ENCODE data around the gene PCDHGA5.
"Not testable (repeated sequence)": the region's sequence is repeated elsewhere in the genome, so short reads cannot be mapped to it uniquely, and the experiment has no call there.

PCDHGA5 gene

DNA sequence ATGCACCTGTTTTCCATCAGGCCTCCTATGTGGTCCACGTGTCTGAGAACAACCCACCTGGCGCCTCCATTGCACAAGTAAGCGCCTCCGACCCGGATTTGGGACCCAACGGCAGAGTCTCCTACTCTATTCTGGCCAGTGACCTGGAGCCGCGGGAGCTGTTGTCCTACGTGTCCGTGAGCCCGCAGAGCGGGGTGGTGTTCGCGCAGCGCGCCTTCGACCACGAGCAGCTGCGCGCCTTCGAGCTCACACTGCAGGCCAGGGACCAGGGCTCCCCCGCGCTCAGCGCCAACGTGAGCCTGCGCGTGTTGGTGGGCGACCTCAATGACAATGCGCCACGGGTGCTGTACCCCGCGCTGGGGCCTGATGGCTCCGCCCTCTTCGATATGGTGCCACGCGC lies 12.4 kb upstream of the PCDHGA5 start:
- no peak for DNase-seq (ENCODE audit: low read depth in 2 of 2)

GRCh38 chr5:141354900-141355469 lies 9.0 kb upstream of the PCDHGA5 start, which contains the start of gene PCDHGA4:
TSS of gene PCDHGA4 (plus strand) at chr5:141355021. CDS start at chr5:141355108, 87 bp downstream.
- DNase-seq (ENCODE audit: low read depth in 2 of 2): no peak

- no peak for DNase-seq (ENCODE audit: low read depth in 2 of 2)
Observed at GRCh38 chr5:141355641-141356040, 8.3 kb upstream of the PCDHGA5 start.

DNA sequence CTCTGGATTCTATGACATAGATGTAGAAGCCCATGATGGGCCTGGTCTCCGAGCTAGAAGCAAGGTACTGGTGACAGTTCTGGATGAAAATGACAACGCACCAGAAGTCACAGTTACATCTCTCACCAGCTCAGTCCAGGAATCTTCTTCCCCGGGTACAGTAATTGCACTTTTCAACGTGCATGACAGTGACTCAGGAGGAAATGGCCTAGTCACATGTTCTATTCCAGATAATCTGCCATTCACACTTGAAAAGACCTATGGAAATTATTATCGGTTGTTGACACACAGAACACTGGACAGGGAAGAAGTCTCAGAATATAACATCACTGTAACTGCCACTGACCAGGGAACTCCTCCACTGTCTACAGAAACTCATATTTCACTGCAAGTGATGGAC lies 7.8 kb upstream of the PCDHGA5 start:
- no peak for DNase-seq (ENCODE audit: low read depth in 2 of 2)

DNA sequence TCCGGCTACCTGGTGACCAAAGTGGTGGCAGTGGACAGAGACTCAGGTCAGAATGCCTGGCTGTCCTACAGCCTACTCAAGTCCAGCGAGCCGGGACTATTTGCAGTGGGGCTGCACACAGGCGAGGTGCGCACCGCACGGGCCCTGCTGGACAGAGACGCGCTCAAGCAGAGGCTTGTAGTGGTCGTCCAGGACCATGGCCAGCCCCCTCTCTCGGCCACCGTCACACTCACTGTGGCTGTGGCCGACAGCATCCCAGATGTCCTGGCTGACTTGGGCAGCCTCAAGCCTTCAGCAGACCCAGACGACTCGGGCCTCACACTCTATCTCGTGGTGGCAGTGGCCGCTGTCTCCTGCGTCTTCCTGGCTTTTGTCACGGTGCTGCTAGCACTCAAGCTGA lies 7.0 kb upstream of the PCDHGA5 start:
- DNase-seq (ENCODE audit: low read depth in 2 of 2): no peak

- no peak for DNase-seq (ENCODE audit: low read depth in 2 of 2)
Observed at GRCh38 chr5:141359790-141360426, 4.1 kb upstream of the PCDHGA5 start, which contains the start of gene PCDHGB2. TSS of gene PCDHGB2 (plus strand) at chr5:141359994. CDS start at chr5:141360136, 142 bp downstream.

GRCh38 chr5:141360685-141361084 lies 3.3 kb upstream of the PCDHGA5 start:
- no peak for DNase-seq (ENCODE audit: low read depth in 2 of 2)

DNA sequence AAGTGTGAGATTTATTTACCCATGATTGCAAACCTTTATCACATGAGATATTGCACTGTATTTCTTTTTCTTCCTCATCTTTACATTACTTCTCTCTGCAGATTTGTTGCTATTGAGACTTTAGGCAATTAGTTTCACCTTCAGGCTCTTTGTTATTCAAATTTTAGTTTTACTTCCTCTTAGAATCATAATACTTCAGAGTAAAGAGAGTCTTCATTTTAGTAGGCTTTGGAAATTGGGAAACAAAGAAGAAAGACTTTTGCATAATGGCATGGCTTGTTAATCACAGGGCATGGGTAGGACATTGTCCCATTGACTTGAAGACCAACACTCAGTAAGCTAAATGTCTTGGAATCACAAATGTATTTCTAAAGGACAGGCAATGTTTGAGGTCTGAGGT lies 1.2 kb upstream of the PCDHGA5 start:
- DNase-seq (ENCODE audit: low read depth in 2 of 2): no peak

DNA sequence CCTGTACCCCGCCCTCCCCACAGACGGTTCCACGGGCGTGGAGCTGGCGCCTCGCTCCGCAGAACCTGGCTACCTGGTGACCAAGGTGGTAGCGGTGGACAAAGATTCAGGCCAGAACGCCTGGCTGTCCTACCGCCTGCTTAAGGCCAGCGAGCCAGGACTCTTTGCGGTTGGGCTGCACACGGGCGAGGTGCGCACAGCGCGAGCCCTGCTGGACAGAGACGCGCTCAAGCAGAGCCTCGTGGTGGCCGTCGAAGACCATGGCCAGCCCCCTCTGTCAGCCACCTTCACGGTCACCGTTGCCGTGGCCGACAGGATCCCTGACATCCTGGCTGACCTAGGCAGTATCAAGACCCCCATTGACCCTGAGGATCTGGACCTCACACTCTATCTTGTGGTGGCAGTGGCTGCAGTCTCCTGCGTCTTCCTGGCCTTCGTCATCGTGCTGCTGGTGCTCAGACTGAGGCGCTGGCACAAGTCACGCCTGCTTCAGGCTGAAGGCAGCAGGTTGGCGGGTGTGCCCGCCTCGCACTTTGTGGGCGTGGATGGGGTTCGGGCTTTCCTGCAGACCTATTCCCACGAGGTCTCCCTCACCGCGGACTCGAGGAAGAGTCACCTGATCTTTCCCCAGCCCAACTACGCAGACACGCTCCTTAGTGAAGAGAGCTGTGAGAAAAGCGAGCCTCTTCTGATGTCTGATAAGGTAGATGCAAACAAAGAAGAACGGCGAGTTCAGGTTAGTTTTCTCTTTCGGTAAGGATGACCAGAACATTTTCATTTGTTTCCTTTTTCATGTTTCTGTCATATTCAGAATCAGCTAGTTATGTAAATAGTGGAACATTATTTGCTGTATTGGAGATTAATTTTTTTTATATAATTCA lies 2.3 kb downstream of the PCDHGA5 start:
- no peak for DNase-seq (ENCODE audit: low read depth in 2 of 2)

DNA sequence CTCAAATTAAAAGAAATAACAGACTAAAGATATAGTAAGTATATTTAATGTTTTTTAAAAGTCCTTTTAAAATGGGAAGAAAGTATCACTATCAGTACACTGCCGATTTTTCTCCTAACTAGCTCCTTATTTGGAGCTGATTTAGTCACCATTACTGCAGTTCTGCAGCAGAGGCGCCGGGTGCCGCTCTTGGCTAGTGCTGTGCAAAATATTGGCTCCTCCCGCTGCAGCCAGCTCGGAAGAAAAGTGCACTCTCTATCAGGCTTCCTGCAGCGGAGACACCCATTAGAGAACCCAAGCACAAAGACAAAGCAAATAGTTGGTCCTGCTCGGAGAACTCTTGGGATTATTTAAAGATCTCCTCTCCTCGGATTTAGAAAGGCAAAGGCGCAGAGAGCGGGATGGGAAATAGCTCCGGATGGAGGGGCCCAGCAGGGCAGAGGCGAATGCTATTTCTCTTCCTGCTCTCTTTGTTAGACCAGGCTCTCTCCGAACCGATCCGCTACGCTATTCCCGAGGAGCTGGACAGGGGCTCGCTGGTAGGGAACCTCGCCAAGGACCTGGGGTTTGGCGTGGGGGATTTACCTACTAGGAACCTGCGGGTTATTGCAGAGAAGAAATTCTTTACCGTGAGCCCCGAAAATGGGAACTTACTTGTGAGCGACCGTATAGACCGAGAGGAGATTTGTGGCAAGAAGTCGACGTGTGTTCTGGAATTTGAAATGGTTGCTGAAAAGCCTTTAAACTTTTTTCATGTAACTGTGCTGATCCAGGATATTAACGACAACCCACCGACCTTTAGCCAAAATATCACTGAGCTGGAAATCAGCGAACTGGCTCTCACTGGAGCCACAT lies 6.3 kb downstream of the PCDHGA5 start, which contains the start of gene PCDHGB3:
Gene PCDHGB3 (plus strand): TSS at position 249 of the 855 bp plus-strand sequence. CDS start 153 bp downstream, at position 402.
- no peak for DNase-seq (ENCODE audit: low read depth in 2 of 2)

DNA sequence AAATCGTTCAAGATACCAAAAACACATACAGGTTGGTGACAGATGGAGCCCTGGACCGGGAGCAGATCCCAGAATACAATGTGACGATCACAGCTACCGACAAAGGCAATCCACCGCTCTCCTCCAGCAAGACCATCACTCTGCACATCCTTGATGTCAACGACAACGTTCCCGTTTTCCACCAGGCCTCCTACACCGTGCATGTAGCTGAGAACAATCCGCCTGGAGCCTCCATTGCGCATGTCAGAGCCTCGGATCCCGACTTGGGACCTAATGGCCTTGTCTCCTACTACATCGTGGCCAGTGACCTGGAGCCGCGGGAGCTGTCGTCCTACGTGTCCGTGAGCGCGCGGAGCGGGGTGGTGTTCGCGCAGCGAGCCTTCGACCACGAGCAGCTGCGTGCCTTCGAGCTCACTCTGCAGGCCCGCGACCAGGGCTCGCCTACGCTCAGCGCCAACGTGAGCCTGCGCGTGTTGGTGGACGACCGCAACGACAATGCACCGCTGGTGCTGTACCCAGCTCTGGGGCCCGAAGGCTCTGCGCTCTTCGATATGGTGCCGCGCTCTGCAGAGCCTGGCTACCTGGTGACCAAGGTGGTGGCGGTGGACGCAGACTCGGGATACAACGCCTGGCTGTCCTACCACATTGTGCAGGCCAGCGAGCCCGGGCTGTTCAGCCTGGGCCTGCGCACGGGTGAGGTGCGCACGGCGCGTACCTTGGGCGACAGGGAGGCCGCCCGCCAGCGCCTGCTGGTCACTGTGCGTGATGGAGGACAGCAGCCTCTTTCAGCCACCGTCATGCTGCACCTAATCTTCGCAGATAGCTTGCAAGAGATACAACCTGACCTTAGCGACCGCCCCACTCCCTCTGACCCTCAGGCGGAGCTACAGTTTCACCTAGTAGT lies 7.9 kb downstream of the PCDHGA5 start:
- DNase-seq (ENCODE audit: low read depth in 2 of 2): no peak

GRCh38 chr5:141373673-141374317 lies 9.8 kb downstream of the PCDHGA5 start, which contains the start of gene PCDHGA6:
TSS of gene PCDHGA6 (plus strand) at chr5:141373891. CDS start at chr5:141374084, 193 bp downstream.
- no peak for DNase-seq (ENCODE audit: low read depth in 2 of 2)

GRCh38 chr5:141374627-141375026 lies 10.7 kb downstream of the PCDHGA5 start:
- DNase-seq (ENCODE audit: low read depth in 2 of 2): no peak

GRCh38 chr5:141375444-141376155 lies 11.6 kb downstream of the PCDHGA5 start:
- DNase-seq (ENCODE audit: low read depth in 2 of 2): not testable (repeated sequence)

DNA sequence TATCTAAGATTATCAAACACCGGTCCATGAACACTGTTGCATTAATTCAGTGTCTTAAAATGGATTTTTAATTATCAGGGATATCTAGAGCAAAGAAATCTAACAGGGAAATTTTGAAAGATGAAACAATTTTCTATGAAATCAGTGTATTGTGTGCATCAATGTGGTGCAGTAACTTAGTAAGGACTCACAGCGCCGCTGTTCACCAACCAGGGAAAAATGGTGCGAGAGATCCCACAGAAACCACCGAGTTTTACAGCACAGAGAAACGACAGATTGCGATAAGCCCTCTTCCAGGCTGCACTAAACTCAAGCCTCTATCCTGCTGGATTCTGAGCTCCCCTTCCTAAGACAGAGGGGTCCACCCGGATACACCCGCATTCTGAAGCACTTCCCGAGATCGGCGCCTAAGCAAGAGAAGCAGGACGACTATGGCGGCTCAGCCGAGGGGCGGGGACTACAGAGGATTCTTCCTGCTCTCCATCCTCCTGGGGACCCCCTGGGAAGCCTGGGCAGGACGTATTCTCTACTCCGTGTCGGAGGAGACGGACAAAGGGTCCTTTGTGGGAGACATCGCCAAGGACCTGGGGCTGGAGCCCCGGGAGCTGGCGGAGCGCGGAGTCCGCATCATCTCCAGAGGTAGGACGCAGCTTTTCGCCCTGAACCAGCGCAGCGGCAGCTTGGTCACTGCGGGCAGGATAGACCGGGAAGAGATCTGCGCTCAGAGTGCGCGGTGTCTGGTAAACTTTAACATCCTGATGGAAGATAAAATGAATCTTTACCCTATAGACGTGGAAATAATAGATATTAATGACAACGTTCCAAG lies 18.7 kb downstream of the PCDHGA5 start, which contains the start of gene PCDHGA7:
Gene PCDHGA7 (plus strand): TSS at position 274 of the 826 bp plus-strand sequence. CDS start 158 bp downstream, at position 432.
- DNase-seq (ENCODE audit: low read depth in 2 of 2): no peak

GRCh38 chr5:141383345-141383744 lies 19.4 kb downstream of the PCDHGA5 start:
- no peak for DNase-seq (ENCODE audit: low read depth in 2 of 2)

- no peak for DNase-seq (ENCODE audit: low read depth in 2 of 2)
Observed at GRCh38 chr5:141384471-141385267, 20.7 kb downstream of the PCDHGA5 start.

All from fibroblast of skin of left biceps (primary cell).